ENCODE results near the gene ADARB2. TPM values are rescaled to one million over a fixed set of nuclear protein-coding genes. Genes with fewer than 3 reads are reported as not detected.
"Not testable (repeated sequence)": the region's sequence is repeated elsewhere in the genome, so short reads cannot be mapped to it uniquely, and the experiment has no call there.

The ADARB2 gene
- total RNA-seq, 1 experiment from 2014 or later, result 0.90 TPM

GRCh38 chr10:1166101-1166827, 571.1 kb downstream of the ADARB2 start:
- no peak for DNase-seq (ENCODE audit: low read depth, low spot score)
- in situ Hi-C loops (cut with HindIII; ENCODE audit: low pct_unique_long_range_greater_than_20kb, low sequenced_read_pairs), result no loop called here

GRCh38 chr10:1163831-1164230, 573.5 kb downstream of the ADARB2 start:
- in situ Hi-C loops (cut with HindIII; ENCODE audit: low pct_unique_long_range_greater_than_20kb, low sequenced_read_pairs), result no loop called here
- no peak for DNase-seq (ENCODE audit: low read depth, low spot score)

- no peak for DNase-seq (ENCODE audit: low read depth, low spot score)
- in situ Hi-C loops (cut with HindIII; ENCODE audit: low pct_unique_long_range_greater_than_20kb, low sequenced_read_pairs), result no loop called here
Observed at GRCh38 chr10:1163204-1163660, 574.1 kb downstream of the ADARB2 start.

- no peak for DNase-seq (ENCODE audit: low read depth, low spot score)
- in situ Hi-C loops (cut with HindIII; ENCODE audit: low pct_unique_long_range_greater_than_20kb, low sequenced_read_pairs), result no loop called here
Observed at GRCh38 chr10:1162481-1163203, 574.7 kb downstream of the ADARB2 start.

- DNase-seq (ENCODE audit: low read depth, low spot score); in situ Hi-C loops (cut with HindIII; ENCODE audit: low pct_unique_long_range_greater_than_20kb, low sequenced_read_pairs): not testable (repeated sequence)
Observed at GRCh38 chr10:1161315-1161673, 576.0 kb downstream of the ADARB2 start.

GRCh38 chr10:1160561-1161314, 576.6 kb downstream of the ADARB2 start:
- in situ Hi-C loops (cut with HindIII; ENCODE audit: low pct_unique_long_range_greater_than_20kb, low sequenced_read_pairs), result no loop called here
- no peak for DNase-seq (ENCODE audit: low read depth, low spot score)

- in situ Hi-C loops (cut with HindIII; ENCODE audit: low pct_unique_long_range_greater_than_20kb, low sequenced_read_pairs), result no loop called here
- DNase-seq (ENCODE audit: low read depth, low spot score), result no peak
Observed at GRCh38 chr10:1159131-1160061, 577.9 kb downstream of the ADARB2 start.

GRCh38 chr10:1158536-1158935, 578.8 kb downstream of the ADARB2 start:
- in situ Hi-C loops (cut with HindIII; ENCODE audit: low pct_unique_long_range_greater_than_20kb, low sequenced_read_pairs); DNase-seq (ENCODE audit: low read depth, low spot score): not testable (repeated sequence)

- in situ Hi-C loops (cut with HindIII; ENCODE audit: low pct_unique_long_range_greater_than_20kb, low sequenced_read_pairs), result no loop called here
Observed at GRCh38 chr10:1158066-1158465, 579.3 kb downstream of the ADARB2 start.

GRCh38 chr10:1157615-1157933, 579.8 kb downstream of the ADARB2 start:
- DNase-seq (ENCODE audit: low read depth, low spot score), result no peak
- in situ Hi-C loops (cut with HindIII; ENCODE audit: low pct_unique_long_range_greater_than_20kb, low sequenced_read_pairs), result no loop called here

More at GRCh38 chr10:1158066-1158465, 579.3 kb downstream of the ADARB2 start:
- DNase-seq (ENCODE audit: low read depth, low spot score), result no peak

GRCh38 chr10:1156921-1157614, 580.3 kb downstream of the ADARB2 start:
- no peak for DNase-seq (ENCODE audit: low read depth, low spot score)
- in situ Hi-C loops (cut with HindIII; ENCODE audit: low pct_unique_long_range_greater_than_20kb, low sequenced_read_pairs), result no loop called here

GRCh38 chr10:1156616-1156886, 580.8 kb downstream of the ADARB2 start:
- DNase-seq (ENCODE audit: low read depth, low spot score), result no peak
- in situ Hi-C loops (cut with HindIII; ENCODE audit: low pct_unique_long_range_greater_than_20kb, low sequenced_read_pairs), result no loop called here

GRCh38 chr10:1155791-1156615, 581.3 kb downstream of the ADARB2 start:
- in situ Hi-C loops (cut with HindIII; ENCODE audit: low pct_unique_long_range_greater_than_20kb, low sequenced_read_pairs), result no loop called here
- DNase-seq (ENCODE audit: low read depth, low spot score), result no peak

GRCh38 chr10:1154531-1155295, 582.6 kb downstream of the ADARB2 start:
- no peak for DNase-seq (ENCODE audit: low read depth, low spot score)
- in situ Hi-C loops (cut with HindIII; ENCODE audit: low pct_unique_long_range_greater_than_20kb, low sequenced_read_pairs), result no loop called here

GRCh38 chr10:1153805-1154351, 583.4 kb downstream of the ADARB2 start:
- DNase-seq (ENCODE audit: low read depth, low spot score), result no peak
- in situ Hi-C loops (cut with HindIII; ENCODE audit: low pct_unique_long_range_greater_than_20kb, low sequenced_read_pairs), result no loop called here
